Nephron progenitor cell (in vitro differentiated cells): ENCODE measurements around the gene ELAC2.
A peak's percentile ranks its signal among the peaks of the same experiment; 100 is the strongest.

Experiments used
- DNase-seq: peaks from one replicate; pipeline ENCODE4 v3.0.0; 2021
- H3K27ac Mint-ChIP-seq: 2 replicates; pipeline ENCODE4 v1.8.0; 2021; ENCODE audit warnings: mild to moderate bottlenecking, moderate library complexity, mixed read lengths
- H3K27me3 Mint-ChIP-seq: 2 replicates; pipeline ENCODE4 v1.8.0; 2021; ENCODE audit warnings: mild to moderate bottlenecking, low read depth, mixed read lengths; ENCODE audit not compliant: poor library complexity
- H3K36me3 Mint-ChIP-seq: 2 replicates; pipeline ENCODE4 v1.8.0; 2021; ENCODE audit warnings: low read depth, mixed read lengths
- H3K4me1 Mint-ChIP-seq: 2 replicates; pipeline ENCODE4 v1.8.0; 2021; ENCODE audit warnings: mixed read lengths
- H3K4me3 Mint-ChIP-seq: 2 replicates; pipeline ENCODE4 v1.8.0; 2021; ENCODE audit warnings: mild to moderate bottlenecking, moderate library complexity, mixed read lengths
- H3K9me3 Mint-ChIP-seq: 2 replicates; pipeline ENCODE4 v1.8.0; 2021; ENCODE audit warnings: mild to moderate bottlenecking, moderate library complexity, mixed read lengths
- CTCF ChIP-seq: fragments of 200-600 bp; sonication (generic); IDR thresholded peaks from 2 replicates; pipeline ENCODE4 v1.5.0; 2021; ENCODE audit warnings: antibody characterized with exemption

ELAC2 gene

GRCh38 chr17:13016881-13017654 is 759 bp downstream of the ELAC2 start:
- peaks cover 35% of the 10 kb centered on the region for H3K36me3 Mint-ChIP-seq
- no peak for TF ChIP-seq CTCF

GRCh38 chr17:13014801-13015200 is 3.0 kb downstream of the ELAC2 start:
- peaks cover 55% of the 10 kb centered on the region for H3K36me3 Mint-ChIP-seq
- H3K4me1 Mint-ChIP-seq: peaks cover 30% of the 10 kb centered on the region
- DNase-seq: no peak
- TF ChIP-seq CTCF: no peak
- no peaks in the 10 kb centered on the region for H3K9me3 Mint-ChIP-seq
- H3K27ac Mint-ChIP-seq: no peak overlapping the region
- H3K27me3 Mint-ChIP-seq: no peaks in the 10 kb centered on the region
- H3K4me3 Mint-ChIP-seq: no peak overlapping the region

More at GRCh38 chr17:13016881-13017654, 759 bp downstream of the ELAC2 start:
- no peaks in the 10 kb centered on the region for H3K9me3 Mint-ChIP-seq
- H3K27me3 Mint-ChIP-seq: no peaks in the 10 kb centered on the region
- no peak for DNase-seq
- H3K4me3 Mint-ChIP-seq: peak overlapping the region; percentile 96
- H3K27ac Mint-ChIP-seq: peak overlapping the region; percentile 88
- peaks cover 30% of the 10 kb centered on the region for H3K4me1 Mint-ChIP-seq

- Mint-ChIP-seq H3K4me1 (peaks cover 10% of the 10 kb centered on the region), H3K9me3 (no peaks in the 10 kb centered on the region), H3K27me3 (no peaks in the 10 kb centered on the region), H3K27ac (peak overlapping the region; percentile 50), H3K4me3 (no peak overlapping the region), H3K36me3 (peaks cover 75% of the 10 kb centered on the region)
- no peak for DNase-seq
- no peak for TF ChIP-seq CTCF
Observed at GRCh38 chr17:13010959-13011358, 6.9 kb downstream of the ELAC2 start.

GRCh38 chr17:13008461-13008860 is 9.4 kb downstream of the ELAC2 start:
- TF ChIP-seq CTCF: no peak

GRCh38 chr17:13005530-13005929 is 12.3 kb downstream of the ELAC2 start:
- Mint-ChIP-seq H3K4me3 (no peak overlapping the region), H3K27ac (no peak overlapping the region), H3K9me3 (no peaks in the 10 kb centered on the region), H3K36me3 (peaks cover 55% of the 10 kb centered on the region), H3K27me3 (no peaks in the 10 kb centered on the region), H3K4me1 (no peaks in the 10 kb centered on the region)
- TF ChIP-seq CTCF: no peak
- no peak for DNase-seq

More at GRCh38 chr17:13008461-13008860, 9.4 kb downstream of the ELAC2 start:
- Mint-ChIP-seq H3K9me3 (no peaks in the 10 kb centered on the region), H3K27ac (peak overlapping the region; percentile 45), H3K27me3 (no peaks in the 10 kb centered on the region), H3K4me1 (no peaks in the 10 kb centered on the region), H3K36me3 (peaks cover 75% of the 10 kb centered on the region), H3K4me3 (no peak overlapping the region)
- DNase-seq: no peak

- no peak overlapping the region for H3K27ac Mint-ChIP-seq
- TF ChIP-seq CTCF: no peak
- H3K36me3 Mint-ChIP-seq: peaks cover 48% of the 10 kb centered on the region
- DNase-seq: no peak
- H3K9me3 Mint-ChIP-seq: no peaks in the 10 kb centered on the region
- no peak overlapping the region for H3K4me3 Mint-ChIP-seq
- H3K27me3 Mint-ChIP-seq: no peaks in the 10 kb centered on the region
- no peaks in the 10 kb centered on the region for H3K4me1 Mint-ChIP-seq
Observed at GRCh38 chr17:13004336-13004735, 13.5 kb downstream of the ELAC2 start.
